ENCODE results near the gene KMT2C.

GRCh38 chr7:152476551-152476950 is 40.7 kb upstream of the KMT2C start:
- TF ChIP-seq CTCF (conservative IDR thresholded peaks at IDR 0.05) (no peak), ZFX (IDR thresholded peaks at IDR 0.05) (no peak)
